HG02610 (cell line): ENCODE data around the gene ZNF232.
"Not testable (repeated sequence)": the region's sequence is repeated elsewhere in the genome, so short reads cannot be mapped to it uniquely, and the experiment has no call there.

Source experiments
- ATAC-seq: cut with Tn5 transposase; IDR thresholded peaks from one replicate; pipeline ENCODE4 v1.9.1; 2021; ENCODE audit warnings: mild to moderate bottlenecking, moderate library complexity; ENCODE audit not compliant: unreplicated experiment

Gene ZNF232

GRCh38 chr17:5130261-5130660 is 18.6 kb upstream of the ZNF232 start:
- not testable (repeated sequence) for ATAC-seq

DNA sequence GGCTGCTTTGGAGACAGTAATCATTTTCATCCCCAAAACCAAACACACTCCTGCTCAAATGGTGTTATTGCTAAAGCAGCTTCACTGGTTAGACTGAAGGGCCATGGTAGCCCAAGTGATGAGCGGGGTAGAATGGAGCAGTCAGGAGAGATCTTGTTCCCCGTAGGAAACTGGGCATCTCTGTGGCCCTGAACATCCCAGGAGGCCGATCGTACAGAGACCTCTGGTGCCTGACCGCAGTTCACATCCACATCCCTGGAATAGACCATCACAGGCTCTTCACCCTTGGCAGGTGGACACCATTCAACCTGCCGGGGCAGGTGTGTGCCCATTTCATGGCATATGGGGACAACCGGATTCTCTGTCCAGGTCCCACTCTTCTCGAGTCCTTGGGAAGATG is 18.1 kb upstream of the ZNF232 start:
- not testable (repeated sequence) for ATAC-seq

DNA sequence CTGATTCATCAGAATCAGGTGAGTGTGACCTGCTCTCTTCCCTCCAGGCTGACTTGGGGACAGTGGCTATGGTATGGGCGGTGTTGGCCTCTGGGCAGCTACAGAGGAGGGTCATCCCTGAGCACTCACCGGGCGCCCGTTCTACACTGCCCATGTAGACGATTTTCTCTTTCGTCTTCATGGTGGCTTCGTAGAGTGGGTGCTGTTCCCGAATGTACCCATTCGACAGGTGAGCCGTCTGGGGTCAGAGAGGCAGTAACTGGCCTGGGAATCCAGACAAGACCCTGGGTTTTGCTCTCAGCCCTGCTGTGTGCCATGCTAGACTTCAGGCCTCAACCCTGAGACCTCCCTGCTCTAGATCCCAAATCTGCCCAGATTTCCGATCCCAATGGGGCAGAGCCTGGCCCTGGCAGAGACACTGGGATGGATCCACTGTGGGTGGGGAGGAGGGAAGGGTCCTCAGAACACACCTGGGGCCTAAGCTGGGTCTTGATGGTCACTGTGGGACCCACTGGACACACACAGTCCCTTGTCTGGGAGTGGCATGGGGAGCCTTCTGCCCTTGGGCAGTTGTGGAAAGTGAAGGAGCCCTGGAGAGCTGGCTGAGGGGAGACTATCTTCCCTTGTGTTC is 17.3 kb upstream of the ZNF232 start:
- ATAC-seq = no peak

DNA sequence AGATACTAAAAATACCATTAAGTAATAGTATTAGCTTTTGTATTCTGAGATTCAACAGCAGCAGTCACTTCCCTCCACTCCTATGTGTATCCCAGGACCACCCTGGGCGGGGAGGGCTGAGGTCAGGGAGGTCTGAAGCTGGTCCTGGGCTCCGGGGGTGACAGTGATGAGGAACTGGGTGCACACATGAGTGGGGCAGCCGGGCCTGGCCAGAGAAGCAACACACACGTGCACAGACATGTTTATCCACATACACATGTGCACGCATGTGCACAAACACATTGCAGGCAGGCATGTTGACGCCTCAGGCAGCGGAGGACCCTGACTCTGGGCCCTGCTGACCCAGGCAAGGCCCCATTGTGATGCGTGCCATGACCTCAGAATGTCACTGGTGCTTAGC is 16.7 kb upstream of the ZNF232 start:
- not testable (repeated sequence) for ATAC-seq

DNA sequence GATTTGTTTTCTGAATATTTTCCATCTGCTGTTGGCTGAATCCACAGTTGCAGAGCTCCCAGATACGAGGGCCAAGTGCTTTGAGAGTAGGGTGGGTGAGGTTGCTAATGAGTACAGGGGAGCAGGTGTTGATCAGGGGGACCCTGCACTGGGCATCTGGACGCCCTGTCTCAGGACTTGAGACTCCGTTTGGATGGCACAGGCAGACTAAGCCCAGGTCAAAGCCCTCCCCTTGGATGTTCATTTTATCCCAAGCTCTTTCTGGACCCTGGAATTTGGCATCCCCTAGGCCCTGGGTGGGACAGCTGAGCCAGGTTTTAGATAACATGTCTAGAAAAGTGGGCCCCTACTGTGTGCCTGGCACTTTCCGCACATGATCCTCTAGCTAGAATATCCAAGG is 16.2 kb upstream of the ZNF232 start:
- ATAC-seq = no peak

DNA sequence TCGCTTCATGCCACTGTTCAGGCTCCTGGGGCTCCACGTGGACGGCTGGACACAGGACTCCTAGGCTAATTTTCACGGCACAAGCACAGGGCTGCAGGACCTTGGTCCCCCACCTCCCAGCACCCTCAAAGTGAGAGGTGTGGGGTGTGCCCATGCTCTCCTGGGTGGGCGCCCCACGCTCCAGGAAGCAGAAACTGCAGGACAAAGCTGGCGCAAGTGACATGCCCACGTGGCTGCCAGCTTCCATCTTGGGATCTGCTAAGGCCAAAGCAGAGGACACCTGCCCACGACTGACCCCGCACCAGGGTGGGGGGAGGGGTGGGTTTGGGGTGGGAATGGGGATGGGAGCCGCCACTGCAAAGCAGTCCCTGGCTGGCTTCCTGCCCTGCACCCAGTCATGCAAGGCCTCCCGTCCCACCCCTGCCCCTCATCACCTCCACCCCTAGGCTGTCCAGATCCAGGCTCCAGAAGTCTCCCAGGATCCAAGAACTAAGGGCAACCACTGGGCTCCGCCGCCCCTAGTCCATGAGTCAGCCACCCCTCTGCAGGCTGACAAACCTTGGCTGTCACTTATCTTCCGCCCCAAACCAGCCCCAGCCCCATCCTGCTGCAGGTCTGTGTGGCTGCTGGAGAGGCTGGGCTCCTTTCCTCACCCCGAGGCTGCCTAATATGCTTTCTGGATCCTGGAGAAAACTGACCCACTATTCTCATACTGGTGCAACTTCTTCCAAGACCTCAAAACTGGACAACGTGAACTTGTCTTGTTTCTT is 15.2 kb upstream of the ZNF232 start:
- no peak for ATAC-seq

DNA sequence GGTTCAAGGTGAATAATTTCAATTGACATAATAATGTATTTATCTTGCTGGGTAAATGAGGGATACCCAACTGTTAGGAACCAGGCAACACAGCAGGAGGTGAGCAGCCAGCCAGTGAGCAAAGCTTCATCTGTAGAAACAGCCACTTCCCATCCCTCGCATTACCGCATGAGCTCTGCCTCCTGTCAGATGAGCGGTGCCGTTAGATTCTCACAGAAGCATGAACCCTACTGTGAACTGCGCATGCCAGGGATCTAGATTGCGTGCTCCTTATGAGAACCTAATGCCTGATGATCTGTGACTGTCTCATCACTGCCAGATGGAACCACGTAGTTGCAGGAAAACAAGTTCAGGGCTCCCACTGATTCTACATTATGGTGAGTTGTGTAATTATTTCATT is 13.2 kb upstream of the ZNF232 start:
- ATAC-seq = not testable (repeated sequence)

DNA sequence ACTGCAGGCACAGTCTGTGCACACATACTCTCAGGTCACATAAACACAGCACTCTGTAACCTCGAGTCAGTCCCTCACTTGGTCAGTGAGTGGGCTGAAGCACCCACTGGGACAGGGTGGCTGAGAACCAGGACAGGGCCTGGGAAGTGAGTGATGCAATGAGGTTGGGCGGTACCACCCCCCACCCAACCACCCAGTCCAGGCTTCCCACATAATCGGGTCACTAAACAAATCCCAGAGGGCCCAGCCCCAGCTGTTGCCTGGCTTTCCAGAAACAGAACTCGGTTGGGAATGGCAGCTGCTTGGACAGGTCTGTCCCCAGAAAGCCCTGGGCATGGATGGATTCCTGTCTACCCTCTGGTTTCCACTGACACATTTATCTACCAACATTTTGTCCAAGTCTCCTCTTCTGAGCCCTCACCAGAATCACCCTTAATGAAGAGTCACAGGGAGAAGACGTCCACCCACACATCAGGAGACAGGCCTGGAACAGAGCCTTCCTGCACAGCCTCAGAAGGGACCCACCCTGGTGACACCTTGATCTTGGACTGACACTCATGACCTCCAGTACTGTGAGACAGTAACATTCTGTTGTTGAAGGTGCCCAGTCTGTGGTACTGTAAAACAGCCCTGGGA is 12.6 kb upstream of the ZNF232 start:
- not testable (repeated sequence) for ATAC-seq

DNA sequence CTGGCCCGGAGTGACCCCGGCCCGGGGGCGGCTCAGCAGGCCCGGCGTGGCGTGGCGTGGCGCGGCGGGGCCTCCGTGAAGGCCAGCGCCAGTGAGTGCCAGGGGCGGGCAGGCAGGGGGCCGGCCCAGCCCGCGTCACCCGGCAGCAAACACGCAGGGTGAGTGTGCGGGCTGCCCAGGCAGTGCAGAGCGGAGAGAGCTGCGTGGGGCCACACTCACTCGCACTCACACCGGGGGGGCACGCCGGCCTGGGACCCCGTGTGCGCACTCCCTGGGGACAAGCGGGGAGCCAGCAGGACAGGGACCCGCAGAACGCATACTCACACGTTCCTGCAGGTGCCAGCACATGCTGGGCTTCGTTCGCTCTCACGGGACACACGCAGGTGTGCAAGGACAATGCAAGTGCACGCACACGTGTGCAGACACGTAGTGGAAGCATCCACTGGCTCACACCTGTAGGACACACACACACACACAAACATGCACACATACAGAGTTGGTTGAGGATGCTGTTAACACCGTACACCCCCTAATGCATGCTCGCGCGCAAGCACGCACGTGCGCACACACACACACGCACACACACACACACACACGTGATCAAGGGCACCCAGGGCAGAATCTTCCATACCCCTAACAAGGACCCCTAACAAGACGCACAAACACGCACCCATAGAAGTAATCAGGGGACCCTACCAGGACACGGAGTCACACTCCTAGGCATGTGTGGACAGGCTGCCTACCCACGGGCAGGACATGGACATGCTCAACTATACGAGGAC is 11.9 kb upstream of the ZNF232 start:
- no peak for ATAC-seq

DNA sequence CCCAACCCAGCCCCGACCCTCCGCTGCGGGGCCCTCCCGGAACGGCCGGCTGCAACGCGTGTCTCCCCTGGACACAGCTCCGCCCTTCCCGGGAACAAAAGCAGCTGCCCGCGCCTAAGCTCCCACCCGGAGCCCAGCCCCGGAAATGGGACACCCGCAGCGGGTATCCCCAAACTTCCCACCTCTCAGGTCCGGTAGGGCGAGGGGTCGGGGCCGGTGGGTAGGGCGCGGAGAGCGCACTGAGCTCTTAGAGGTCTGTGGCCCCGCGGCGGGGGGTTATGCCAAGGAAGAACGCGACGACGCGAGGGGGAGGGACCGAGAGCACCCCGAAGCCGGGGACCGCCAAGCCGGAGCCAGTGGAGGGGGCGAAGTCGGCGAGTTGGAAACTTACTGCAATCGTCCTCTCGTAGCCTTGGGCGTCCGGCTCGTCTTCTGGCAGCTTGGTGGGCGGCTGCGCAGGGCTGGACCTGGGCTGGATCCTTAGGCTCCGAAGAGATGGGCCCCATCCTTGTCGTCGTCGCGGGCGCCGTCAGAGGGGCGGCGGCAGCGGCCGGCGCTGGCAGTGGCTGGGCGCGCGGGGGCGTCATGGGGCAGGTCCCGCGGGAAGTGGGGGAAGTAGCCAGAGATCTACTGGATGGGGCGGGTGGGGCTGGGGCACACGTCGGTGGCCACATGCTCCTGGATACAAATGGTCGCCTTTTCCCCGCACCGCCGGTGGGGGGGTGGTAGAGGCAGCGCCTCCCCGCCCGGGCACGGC is 11.1 kb upstream of the ZNF232 start:
- no peak for ATAC-seq

DNA sequence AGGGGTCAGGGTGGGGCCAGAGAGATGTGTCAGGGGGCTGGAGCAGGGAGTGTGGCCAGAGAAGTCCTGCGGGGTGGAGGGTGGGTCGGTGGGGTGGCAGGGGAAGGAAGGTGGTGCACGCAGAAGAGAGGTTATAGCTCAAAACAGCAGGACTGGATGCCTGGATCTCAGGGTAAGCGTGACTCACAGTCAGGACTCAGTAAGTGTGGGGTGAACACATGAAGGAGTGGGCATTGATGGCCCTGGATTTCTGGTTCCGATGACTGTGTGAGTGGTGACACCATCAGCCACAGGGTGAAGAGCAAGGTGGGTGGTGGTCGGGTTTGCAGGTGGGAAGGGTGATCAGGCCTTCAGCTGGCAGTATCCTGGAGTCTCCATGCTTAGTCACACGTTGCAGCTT is 10.4 kb upstream of the ZNF232 start:
- ATAC-seq = not testable (repeated sequence)

GRCh38 chr17:5121186-5121841 is 9.6 kb upstream of the ZNF232 start:
- ATAC-seq = no peak

DNA sequence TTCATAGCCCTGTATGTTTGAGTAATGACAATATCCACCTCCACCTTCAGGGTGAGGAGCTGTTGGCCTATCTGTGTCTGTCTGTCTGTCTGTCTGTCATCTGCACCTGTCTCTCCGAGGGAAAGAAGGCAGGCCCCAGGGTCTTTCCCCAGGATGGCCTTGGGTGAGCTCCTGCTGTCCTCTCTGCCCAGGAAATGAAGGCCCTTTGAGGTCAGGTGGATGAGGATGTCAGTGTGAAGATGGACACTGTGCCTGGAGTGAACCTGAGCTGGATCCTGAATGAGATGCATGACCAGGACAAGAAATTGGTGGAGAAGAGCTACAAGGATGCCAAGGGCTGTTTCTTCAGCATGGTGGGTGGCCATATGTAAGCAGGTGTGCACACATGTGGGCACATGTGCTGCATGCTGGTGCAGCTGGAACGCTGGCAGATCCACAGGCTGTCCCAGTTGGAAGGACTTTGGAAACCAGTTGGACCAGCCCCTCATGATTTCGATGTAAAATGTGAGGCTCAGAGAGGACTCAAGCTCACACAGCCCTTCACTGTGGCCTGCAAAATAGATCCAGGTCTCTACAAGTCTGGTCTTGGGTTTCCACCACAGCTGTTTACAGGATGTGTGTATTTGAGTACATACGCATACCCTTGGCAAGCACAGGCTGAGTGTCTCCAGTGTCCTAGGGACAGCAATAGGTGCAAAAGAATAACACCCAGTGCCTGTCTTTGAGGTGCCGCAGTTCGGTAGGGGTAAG is 8.9 kb upstream of the ZNF232 start:
- ATAC-seq = not testable (repeated sequence)

GRCh38 chr17:5120036-5120435 is 8.4 kb upstream of the ZNF232 start:
- no peak for ATAC-seq

- ATAC-seq = no peak
Observed at GRCh38 chr17:5118219-5118618, 6.5 kb upstream of the ZNF232 start.

DNA sequence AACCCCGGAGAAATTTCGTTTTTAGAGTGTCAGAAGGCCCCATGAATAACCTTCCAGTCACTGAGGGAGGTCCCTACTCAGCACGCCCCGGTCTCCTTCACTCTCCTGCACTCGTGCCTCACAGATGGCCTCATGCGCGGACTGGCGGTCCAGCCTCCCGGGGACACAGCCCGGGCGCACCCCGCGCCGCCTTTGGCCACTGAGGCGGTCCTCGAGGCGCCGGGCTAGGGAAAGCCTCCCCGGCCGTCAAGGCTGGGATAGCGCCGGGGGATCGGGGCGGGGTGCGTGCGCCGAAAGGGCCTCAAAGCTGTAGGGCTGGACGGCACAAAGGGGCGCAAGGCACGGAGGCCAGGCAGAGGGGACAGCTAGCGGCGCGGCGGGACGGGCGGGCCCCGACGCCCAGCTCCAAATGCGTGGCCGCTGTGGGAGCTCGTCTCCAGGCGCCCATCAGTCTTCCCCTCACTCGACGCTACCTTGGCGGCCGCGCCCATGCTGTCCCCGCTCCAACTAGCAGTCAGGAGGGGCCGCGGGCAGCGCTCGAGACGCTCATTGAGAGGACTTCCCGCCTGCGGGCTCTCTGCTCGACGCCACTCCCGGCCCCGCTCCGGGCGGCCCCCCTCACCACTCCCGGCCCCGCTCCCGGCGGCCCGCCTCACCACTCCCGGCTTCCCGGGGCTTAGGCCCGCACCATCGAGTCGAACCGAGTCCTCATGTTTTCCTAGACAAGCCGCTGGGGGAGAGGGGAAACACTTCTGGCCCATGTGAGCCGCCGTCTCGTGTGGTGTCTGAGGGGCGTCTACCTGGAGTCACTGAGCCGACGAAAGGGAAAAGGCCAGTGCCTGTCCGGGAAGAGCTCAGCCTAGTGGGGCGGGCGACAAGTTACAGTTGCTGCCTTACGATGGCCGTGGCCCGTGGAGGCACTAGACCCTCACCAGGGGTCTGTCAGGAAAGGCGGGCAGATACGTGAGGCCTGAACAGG is 4.3 kb upstream of the ZNF232 start, which contains the start of gene USP6:
Gene USP6 (plus strand): TSS at position 360 of the 979 bp plus-strand sequence. CDS start 14,336 bp downstream, outside the sequence.
- ATAC-seq = no peak

DNA sequence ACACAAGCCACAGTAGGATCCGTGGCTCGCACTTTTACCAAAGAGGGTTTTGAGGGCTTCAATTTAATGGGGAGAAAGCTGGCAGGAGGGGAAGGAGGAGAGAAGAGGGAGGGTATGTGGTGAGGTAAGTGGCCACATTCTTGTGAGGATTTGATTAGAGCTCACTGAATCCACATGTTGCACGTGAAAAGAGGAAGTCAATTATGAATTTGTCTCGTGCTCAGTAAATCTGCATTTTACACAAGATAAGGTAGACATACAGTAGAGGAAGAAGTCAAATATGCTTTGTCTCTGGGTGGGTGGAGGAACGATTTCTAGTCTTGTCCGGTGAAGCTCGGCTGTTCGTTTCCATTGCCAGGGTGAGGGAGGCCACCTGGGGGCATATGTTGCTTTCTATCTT is 862 bp downstream of the ZNF232 start:
- no peak for ATAC-seq

DNA sequence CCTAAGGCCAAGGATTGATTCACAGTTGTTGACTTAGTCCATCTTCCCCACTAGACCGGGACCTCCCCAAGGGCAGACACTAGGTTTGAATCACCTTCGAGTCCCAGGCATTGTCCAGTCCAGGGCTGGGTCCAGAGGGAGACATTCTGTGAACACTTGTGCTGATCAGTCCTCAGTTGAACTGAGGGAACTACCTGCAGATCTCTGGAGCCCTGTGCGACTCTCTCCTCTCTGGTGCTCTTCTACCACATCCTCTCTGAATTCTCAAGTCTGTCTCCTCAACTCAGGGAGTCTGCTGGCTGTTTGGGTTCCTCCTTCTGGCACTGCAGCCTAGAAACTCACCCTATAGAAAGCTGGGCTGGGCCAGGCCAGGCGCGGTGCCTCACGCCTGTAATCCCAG is 10.8 kb downstream of the ZNF232 start:
- ATAC-seq = no peak
